Effector memory CD4-positive, alpha-beta T cell (primary cell): Measurements from ENCODE around the gene CD5L.

ENCODE experiments used
- DNase-seq, 3 donors: peaks; one replicate each; pipeline ENCODE4 v3.0.0-alpha.2; 2020
- H3K27ac ChIP-seq: 2 replicates; pipeline ENCODE4 v1.7.0; 2013; ENCODE audit warnings: mild to moderate bottlenecking, low read length, moderate library complexity; ENCODE audit not compliant: insufficient read depth, poor library complexity, severe bottlenecking
- H3K27me3 ChIP-seq: replicated peaks from 2 replicates; pipeline ENCODE4 v1.7.0; 2013; ENCODE audit warnings: mild to moderate bottlenecking, low read length; ENCODE audit not compliant: insufficient read depth, control insufficient read depth, poor library complexity, severe bottlenecking
- H3K36me3 ChIP-seq: 2 replicates; pipeline ENCODE4 v1.7.0; 2013; ENCODE audit warnings: mild to moderate bottlenecking, low read length, moderate library complexity; ENCODE audit not compliant: control insufficient read depth, insufficient read depth
- H3K4me1 ChIP-seq: 2 replicates; pipeline ENCODE4 v1.7.0; 2013; ENCODE audit warnings: low read length, mild to moderate bottlenecking; ENCODE audit not compliant: control insufficient read depth, insufficient read depth, poor library complexity, severe bottlenecking
- H3K4me3 ChIP-seq: 2 replicates; pipeline ENCODE4 v1.7.0; 2013; ENCODE audit warnings: low read length, low read depth, mild to moderate bottlenecking; ENCODE audit not compliant: insufficient read depth, poor library complexity, severe bottlenecking
- H3K9me3 ChIP-seq: 2 replicates; pipeline ENCODE4 v1.7.0; 2013; ENCODE audit warnings: mild to moderate bottlenecking, low read length, moderate library complexity; ENCODE audit not compliant: control insufficient read depth

Gene CD5L

GRCh38 chr1:157844089-157844830 lies 2.7 kb upstream of the CD5L start:
- Histone ChIP-seq H3K4me1 (no peaks in the 10 kb centered on the region), H3K27ac (no peak overlapping the region), H3K9me3 (no peaks in the 10 kb centered on the region), H3K36me3 (no peaks in the 10 kb centered on the region), H3K27me3 (no peaks in the 10 kb centered on the region), H3K4me3 (no peak overlapping the region)
- DNase-seq: no peak

GRCh38 chr1:157842939-157843338 lies 1.3 kb upstream of the CD5L start:
- Histone ChIP-seq H3K4me3 (no peak overlapping the region), H3K4me1 (no peaks in the 10 kb centered on the region), H3K27ac (no peak overlapping the region), H3K27me3 (no peaks in the 10 kb centered on the region), H3K36me3 (no peaks in the 10 kb centered on the region), H3K9me3 (no peaks in the 10 kb centered on the region)
- DNase-seq: no peak

GRCh38 chr1:157838966-157839365 lies 2.6 kb downstream of the CD5L start:
- no peak overlapping the region for H3K4me3 ChIP-seq
- no peak overlapping the region for H3K27ac ChIP-seq
- H3K36me3 ChIP-seq: no peaks in the 10 kb centered on the region
- H3K27me3 ChIP-seq: no peaks in the 10 kb centered on the region
- no peak for DNase-seq
- no peaks in the 10 kb centered on the region for H3K4me1 ChIP-seq
- no peaks in the 10 kb centered on the region for H3K9me3 ChIP-seq

GRCh38 chr1:157834430-157834829 lies 7.2 kb downstream of the CD5L start:
- no peak overlapping the region for H3K27ac ChIP-seq
- no peak for DNase-seq
- no peaks in the 10 kb centered on the region for H3K27me3 ChIP-seq
- no peaks in the 10 kb centered on the region for H3K36me3 ChIP-seq
- H3K4me1 ChIP-seq: no peaks in the 10 kb centered on the region
- H3K9me3 ChIP-seq: no peaks in the 10 kb centered on the region
- H3K4me3 ChIP-seq: no peak overlapping the region

GRCh38 chr1:157833145-157833544 lies 8.5 kb downstream of the CD5L start:
- DNase-seq: no peak
- Histone ChIP-seq H3K27me3 (no peaks in the 10 kb centered on the region), H3K36me3 (no peaks in the 10 kb centered on the region), H3K27ac (no peak overlapping the region), H3K9me3 (no peaks in the 10 kb centered on the region), H3K4me3 (no peak overlapping the region), H3K4me1 (no peaks in the 10 kb centered on the region)

GRCh38 chr1:157831968-157832626 lies 9.5 kb downstream of the CD5L start:
- Histone ChIP-seq H3K27me3 (no peaks in the 10 kb centered on the region), H3K36me3 (no peaks in the 10 kb centered on the region), H3K4me1 (no peaks in the 10 kb centered on the region), H3K9me3 (no peaks in the 10 kb centered on the region), H3K4me3 (no peak overlapping the region), H3K27ac (no peak overlapping the region)
- DNase-seq: no peak

GRCh38 chr1:157830887-157831286 lies 10.7 kb downstream of the CD5L start:
- no peaks in the 10 kb centered on the region for H3K27me3 ChIP-seq
- H3K9me3 ChIP-seq: no peaks in the 10 kb centered on the region
- DNase-seq: no peak
- H3K4me3 ChIP-seq: no peak overlapping the region
- H3K27ac ChIP-seq: no peak overlapping the region
- H3K4me1 ChIP-seq: no peaks in the 10 kb centered on the region
- no peaks in the 10 kb centered on the region for H3K36me3 ChIP-seq

- no peaks in the 10 kb centered on the region for H3K9me3 ChIP-seq
- H3K27ac ChIP-seq: no peak overlapping the region
- H3K27me3 ChIP-seq: no peaks in the 10 kb centered on the region
- no peaks in the 10 kb centered on the region for H3K4me1 ChIP-seq
- no peak for DNase-seq
- H3K36me3 ChIP-seq: no peaks in the 10 kb centered on the region
- no peak overlapping the region for H3K4me3 ChIP-seq
Observed at GRCh38 chr1:157829711-157830110, 11.9 kb downstream of the CD5L start.

- H3K4me1 ChIP-seq: no peaks in the 10 kb centered on the region
- DNase-seq: no peak
- H3K36me3 ChIP-seq: no peaks in the 10 kb centered on the region
- H3K9me3 ChIP-seq: no peaks in the 10 kb centered on the region
- no peak overlapping the region for H3K27ac ChIP-seq
- no peak overlapping the region for H3K4me3 ChIP-seq
- H3K27me3 ChIP-seq: no peaks in the 10 kb centered on the region
Observed at GRCh38 chr1:157829210-157829609, 12.4 kb downstream of the CD5L start.

- Histone ChIP-seq H3K4me1 (no peaks in the 10 kb centered on the region), H3K27me3 (no peaks in the 10 kb centered on the region), H3K36me3 (no peaks in the 10 kb centered on the region), H3K4me3 (no peak overlapping the region), H3K27ac (no peak overlapping the region), H3K9me3 (no peaks in the 10 kb centered on the region)
- DNase-seq: no peak
Observed at GRCh38 chr1:157820299-157820698, 21.3 kb downstream of the CD5L start.
